Measurements from ENCODE around the gene PIM1.

GRCh38 chr6:37131960-37132253, 38.0 kb upstream of the PIM1 start:
- TF ChIP-seq CTCF (IDR thresholded peaks at IDR 0.05 in 8 of 11, conservative IDR thresholded peaks at IDR 0.05 in 3 of 11), result no peak
- TF ChIP-seq POLR2A (IDR thresholded peaks at IDR 0.05), result no peak
- TF ChIP-seq POLR2AphosphoS5 (IDR thresholded peaks at IDR 0.05), result no peak
